ENCODE results near the gene ABCF1.

ABCF1 gene

DNA sequence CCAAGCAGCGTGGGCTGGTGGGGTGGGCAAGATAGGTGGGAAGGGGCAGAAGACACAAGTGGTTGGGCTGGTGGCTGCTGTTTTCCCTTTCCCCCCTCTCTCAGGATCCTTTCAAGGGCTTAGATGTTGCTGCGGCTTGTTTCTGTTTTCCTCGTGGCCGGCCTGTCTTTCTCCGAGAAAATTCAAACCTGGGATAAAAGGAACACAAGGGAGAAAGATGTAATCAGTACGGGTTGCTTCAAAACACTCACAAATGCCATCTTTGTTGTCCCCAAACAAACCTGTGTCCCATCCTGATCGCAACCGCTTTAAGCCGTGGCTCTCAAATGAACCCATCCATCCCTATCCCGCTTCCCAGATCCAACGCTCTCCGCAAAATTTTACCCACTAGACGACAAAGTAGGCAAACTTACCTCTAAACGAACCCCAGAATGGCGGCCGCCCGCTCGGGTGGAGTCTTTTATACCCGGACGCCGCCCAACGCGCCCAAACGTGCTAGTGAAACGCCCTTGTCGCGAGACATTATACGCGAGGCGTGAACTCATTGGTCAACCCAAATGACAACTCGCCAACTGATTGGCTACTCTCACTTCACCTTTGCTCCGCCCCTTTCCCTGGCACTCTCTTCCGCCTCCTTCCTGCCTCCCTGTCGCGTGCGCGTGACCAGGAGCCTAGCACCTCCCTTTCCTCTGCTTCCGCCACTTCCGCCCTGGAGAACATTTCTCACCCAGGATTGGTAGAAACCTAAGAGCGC, 45.7 kb downstream of the ABCF1 start, which contains the start of gene PPP1R10:
TSS of gene PPP1R10 (minus strand) at position 433 of the 754 bp plus-strand sequence. CDS start 7,299 bp downstream, outside the sequence.
- peak; percentile 100 for DNase-seq (ENCODE audit: low read depth)
- H3K4me3 ChIP-seq (ENCODE audit: low read length): peak within 1 kb of the TSS; percentile 98
- TF ChIP-seq, protein P1, sequence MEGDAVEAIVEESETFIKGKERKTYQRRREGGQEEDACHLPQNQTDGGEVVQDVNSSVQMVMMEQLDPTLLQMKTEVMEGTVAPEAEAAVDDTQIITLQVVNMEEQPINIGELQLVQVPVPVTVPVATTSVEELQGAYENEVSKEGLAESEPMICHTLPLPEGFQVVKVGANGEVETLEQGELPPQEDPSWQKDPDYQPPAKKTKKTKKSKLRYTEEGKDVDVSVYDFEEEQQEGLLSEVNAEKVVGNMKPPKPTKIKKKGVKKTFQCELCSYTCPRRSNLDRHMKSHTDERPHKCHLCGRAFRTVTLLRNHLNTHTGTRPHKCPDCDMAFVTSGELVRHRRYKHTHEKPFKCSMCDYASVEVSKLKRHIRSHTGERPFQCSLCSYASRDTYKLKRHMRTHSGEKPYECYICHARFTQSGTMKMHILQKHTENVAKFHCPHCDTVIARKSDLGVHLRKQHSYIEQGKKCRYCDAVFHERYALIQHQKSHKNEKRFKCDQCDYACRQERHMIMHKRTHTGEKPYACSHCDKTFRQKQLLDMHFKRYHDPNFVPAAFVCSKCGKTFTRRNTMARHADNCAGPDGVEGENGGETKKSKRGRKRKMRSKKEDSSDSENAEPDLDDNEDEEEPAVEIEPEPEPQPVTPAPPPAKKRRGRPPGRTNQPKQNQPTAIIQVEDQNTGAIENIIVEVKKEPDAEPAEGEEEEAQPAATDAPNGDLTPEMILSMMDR (conservative IDR thresholded peaks at IDR 0.05; ENCODE audit: low read length): no peak

GRCh38 chr6:30617565-30618269, 46.5 kb downstream of the ABCF1 start, which contains the start of gene MRPS18B:
TSS of gene MRPS18B (plus strand) at chr6:30617840. CDS start at chr6:30617866, 26 bp downstream.
- DNase-seq (ENCODE audit: low read depth): peak; percentile 99
- TF ChIP-seq, protein P1 (conservative IDR thresholded peaks at IDR 0.05; ENCODE audit: low read length): no peak
- peak within 1 kb of the TSS; percentile 98 for H3K4me3 ChIP-seq (ENCODE audit: low read length)

DNA sequence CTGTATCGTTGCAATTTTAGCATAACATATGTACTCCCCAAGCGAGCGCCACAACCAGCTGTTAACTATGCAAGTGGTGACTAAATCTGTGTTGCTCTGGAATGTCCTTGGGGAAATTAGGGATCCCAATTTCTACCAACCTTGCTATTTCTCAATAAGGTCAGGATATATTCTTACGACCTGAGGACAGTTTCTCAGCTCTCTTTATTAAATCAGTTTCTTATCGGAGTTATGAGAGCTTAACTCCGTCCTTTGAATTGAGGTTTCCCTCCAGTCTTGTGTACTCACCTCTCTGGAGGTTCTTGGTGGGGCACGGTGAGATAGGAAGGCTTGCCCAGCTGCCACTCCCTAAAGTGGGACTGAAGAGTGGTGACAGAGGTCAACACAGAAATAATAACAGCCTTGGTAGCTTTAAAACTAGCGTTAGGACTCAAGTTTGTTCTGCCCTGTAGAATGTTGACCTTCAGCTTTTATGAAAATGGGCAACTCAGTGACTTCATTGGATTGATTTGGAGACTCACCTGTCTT, 47.1 kb downstream of the ABCF1 start:
- TF ChIP-seq, protein P1 (conservative IDR thresholded peaks at IDR 0.05; ENCODE audit: low read length): no peak
- peak overlapping the region; percentile 92 for H3K4me3 ChIP-seq (ENCODE audit: low read length)
- peak; percentile 48 for DNase-seq (ENCODE audit: low read depth)

DNA sequence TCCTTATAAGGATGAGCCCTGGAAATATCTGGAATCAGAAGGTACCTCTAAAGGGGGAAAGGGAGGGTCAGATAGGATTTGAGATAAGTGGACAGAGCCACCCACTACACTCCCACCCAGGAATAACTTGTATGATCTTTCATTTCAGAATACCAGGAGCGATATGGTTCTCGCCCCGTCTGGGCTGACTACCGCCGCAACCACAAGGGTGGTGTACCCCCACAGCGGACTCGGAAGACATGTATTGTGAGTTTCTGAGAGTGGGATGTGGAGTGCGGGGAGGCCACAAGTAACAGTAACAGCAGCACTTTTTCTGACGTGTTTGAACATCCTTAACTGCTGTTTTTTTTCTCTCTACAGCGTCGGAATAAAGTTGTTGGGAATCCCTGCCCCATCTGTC, 48.3 kb downstream of the ABCF1 start:
- no peak overlapping the region for H3K4me3 ChIP-seq (ENCODE audit: low read length)
- no peak for DNase-seq (ENCODE audit: low read depth)
- TF ChIP-seq, protein P1 (conservative IDR thresholded peaks at IDR 0.05; ENCODE audit: low read length): no peak

- no peak overlapping the region for H3K4me3 ChIP-seq (ENCODE audit: low read length)
- DNase-seq (ENCODE audit: low read depth): no peak
- TF ChIP-seq, protein P1 (conservative IDR thresholded peaks at IDR 0.05; ENCODE audit: low read length): no peak
These were observed 54.3 kb downstream of the ABCF1 start for GRCh38 chr6:30625511-30625910.

DNA sequence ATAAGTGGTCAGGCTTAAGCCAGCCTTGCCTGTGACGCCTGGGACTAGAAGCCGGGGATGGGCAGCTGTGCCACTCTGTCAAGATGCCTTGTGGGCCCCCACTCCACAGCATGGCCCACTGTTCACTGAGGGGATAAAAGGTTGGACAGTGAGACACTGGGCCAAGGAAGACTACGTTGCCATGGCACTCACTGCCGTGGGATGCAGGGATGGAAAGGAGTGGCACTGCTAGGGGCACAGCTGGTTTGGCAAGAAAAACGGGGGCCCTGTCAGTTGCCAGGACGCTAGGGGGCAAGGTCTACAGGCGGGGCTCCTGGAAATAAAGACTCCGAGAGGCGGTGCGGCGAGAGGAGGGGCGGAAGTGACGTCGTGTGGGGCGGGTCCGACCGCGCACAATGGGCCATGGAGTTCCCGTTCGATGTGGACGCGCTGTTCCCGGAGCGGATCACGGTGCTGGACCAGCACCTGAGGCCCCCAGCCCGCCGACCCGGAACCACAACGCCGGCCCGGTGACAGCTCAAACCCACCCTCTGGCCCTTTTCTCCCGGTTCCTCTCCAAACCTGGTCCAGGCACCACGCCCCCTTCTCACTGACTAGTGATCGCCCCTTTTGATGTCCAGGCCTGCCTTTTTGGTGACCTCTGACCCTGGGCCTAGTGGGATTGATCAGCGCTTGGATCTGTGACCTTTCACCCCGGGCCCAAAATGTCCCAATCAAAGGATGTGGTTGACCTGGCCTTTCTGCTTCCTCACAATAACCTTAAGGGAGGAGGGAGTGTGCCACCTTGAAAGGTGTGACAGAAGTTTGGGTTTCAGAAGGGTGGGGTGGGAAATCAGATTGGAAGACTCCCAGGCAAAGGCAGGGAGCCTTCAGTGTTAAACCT, 55.5 kb downstream of the ABCF1 start, which contains the start of gene ATAT1:
TSS of gene ATAT1 (plus strand) at position 391 of the 883 bp plus-strand sequence.
- DNase-seq (ENCODE audit: low read depth): peak; percentile 68
- peak within 1 kb of the TSS; percentile 86 for H3K4me3 ChIP-seq (ENCODE audit: low read length)
- TF ChIP-seq, protein P1 (conservative IDR thresholded peaks at IDR 0.05; ENCODE audit: low read length): peak; percentile 36
